Endothelial cell (in vitro differentiated cells): Measurements from ENCODE around the gene BRAP. TPM values are rescaled to one million over a fixed set of nuclear protein-coding genes. Genes with fewer than 3 reads are reported as not detected.
"Not testable (repeated sequence)": the region's sequence is repeated elsewhere in the genome, so short reads cannot be mapped to it uniquely, and the experiment has no call there.

Experiments
- DNase-seq: peaks from one replicate; pipeline ENCODE4 v3.0.0; 2021; ENCODE audit warnings: low spot score
- H3K27ac Mint-ChIP-seq: one replicate; pipeline ENCODE4 v1.8.0; 2021; ENCODE audit warnings: mixed read lengths, inconsistent platforms; ENCODE audit not compliant: unreplicated experiment
- H3K27me3 Mint-ChIP-seq: one replicate; pipeline ENCODE4 v1.8.0; 2021; ENCODE audit warnings: mild to moderate bottlenecking, moderate library complexity, mixed read lengths, inconsistent platforms; ENCODE audit not compliant: unreplicated experiment
- H3K36me3 Mint-ChIP-seq: one replicate; pipeline ENCODE4 v1.8.0; 2021; ENCODE audit warnings: mild to moderate bottlenecking, low read depth, mixed read lengths, inconsistent platforms; ENCODE audit not compliant: unreplicated experiment
- H3K4me1 Mint-ChIP-seq: one replicate; pipeline ENCODE4 v1.8.0; 2021; ENCODE audit warnings: mild to moderate bottlenecking, mixed read lengths, inconsistent platforms; ENCODE audit not compliant: unreplicated experiment
- H3K4me3 Mint-ChIP-seq: one replicate; pipeline ENCODE4 v1.8.0; 2021; ENCODE audit warnings: mild to moderate bottlenecking, mixed read lengths, inconsistent platforms; ENCODE audit not compliant: unreplicated experiment
- H3K9me3 Mint-ChIP-seq: one replicate; pipeline ENCODE4 v1.8.0; 2021; ENCODE audit warnings: mixed read lengths, inconsistent platforms; ENCODE audit not compliant: unreplicated experiment
- total RNA-seq: library from RNA; stranded (reverse); fragmentation: NEBNext Ultra II Directional; extraction: Animal tissue kit (Norgen Biotek cat#: 25700); gene quantifications from one replicate; pipeline ENCODE4 v1.2.1, GENCODE V29; 2021; ENCODE audit not compliant: unreplicated experiment
- TF ChIP-seq, protein P1 (sequence below): fragments of 200-600 bp; sonication (generic); IDR thresholded peaks from one replicate; pipeline ENCODE4 v1.5.0; 2021; ENCODE audit warnings: antibody characterized with exemption; ENCODE audit not compliant: unreplicated experiment

Gene BRAP
- total RNA-seq, 1 donor from 2014 or later, result 22.0 TPM

DNA sequence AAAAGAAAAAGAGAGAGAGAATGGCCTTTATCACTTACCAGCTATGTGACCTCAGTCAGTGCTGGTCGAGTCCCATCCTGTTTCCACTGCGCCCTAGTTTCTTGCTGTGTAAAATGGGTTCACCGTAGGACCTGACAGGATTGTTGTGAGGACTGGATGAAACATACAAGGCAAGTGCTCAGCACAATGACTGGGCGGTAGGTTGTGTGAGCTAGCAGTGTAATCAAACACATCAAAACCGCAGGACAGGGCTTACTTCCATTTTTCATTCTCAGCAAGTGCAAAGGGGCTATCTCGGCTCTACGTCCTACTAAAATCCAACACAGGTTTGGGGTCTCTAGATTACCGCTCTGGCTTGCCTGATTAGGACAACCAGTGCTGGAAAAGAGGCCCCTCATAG, 50.2 kb downstream of the BRAP start:
- H3K4me1 Mint-ChIP-seq, result peaks cover 11% of the 10 kb centered on the region
- no peak for DNase-seq
- TF ChIP-seq, protein P1, sequence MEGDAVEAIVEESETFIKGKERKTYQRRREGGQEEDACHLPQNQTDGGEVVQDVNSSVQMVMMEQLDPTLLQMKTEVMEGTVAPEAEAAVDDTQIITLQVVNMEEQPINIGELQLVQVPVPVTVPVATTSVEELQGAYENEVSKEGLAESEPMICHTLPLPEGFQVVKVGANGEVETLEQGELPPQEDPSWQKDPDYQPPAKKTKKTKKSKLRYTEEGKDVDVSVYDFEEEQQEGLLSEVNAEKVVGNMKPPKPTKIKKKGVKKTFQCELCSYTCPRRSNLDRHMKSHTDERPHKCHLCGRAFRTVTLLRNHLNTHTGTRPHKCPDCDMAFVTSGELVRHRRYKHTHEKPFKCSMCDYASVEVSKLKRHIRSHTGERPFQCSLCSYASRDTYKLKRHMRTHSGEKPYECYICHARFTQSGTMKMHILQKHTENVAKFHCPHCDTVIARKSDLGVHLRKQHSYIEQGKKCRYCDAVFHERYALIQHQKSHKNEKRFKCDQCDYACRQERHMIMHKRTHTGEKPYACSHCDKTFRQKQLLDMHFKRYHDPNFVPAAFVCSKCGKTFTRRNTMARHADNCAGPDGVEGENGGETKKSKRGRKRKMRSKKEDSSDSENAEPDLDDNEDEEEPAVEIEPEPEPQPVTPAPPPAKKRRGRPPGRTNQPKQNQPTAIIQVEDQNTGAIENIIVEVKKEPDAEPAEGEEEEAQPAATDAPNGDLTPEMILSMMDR, result no peak
- H3K36me3 Mint-ChIP-seq, result no peaks in the 10 kb centered on the region
- no peak overlapping the region for H3K4me3 Mint-ChIP-seq
- H3K27me3 Mint-ChIP-seq, result peaks cover 1% of the 10 kb centered on the region
- no peaks in the 10 kb centered on the region for H3K9me3 Mint-ChIP-seq
- peak overlapping the region; percentile 59 for H3K27ac Mint-ChIP-seq

DNA sequence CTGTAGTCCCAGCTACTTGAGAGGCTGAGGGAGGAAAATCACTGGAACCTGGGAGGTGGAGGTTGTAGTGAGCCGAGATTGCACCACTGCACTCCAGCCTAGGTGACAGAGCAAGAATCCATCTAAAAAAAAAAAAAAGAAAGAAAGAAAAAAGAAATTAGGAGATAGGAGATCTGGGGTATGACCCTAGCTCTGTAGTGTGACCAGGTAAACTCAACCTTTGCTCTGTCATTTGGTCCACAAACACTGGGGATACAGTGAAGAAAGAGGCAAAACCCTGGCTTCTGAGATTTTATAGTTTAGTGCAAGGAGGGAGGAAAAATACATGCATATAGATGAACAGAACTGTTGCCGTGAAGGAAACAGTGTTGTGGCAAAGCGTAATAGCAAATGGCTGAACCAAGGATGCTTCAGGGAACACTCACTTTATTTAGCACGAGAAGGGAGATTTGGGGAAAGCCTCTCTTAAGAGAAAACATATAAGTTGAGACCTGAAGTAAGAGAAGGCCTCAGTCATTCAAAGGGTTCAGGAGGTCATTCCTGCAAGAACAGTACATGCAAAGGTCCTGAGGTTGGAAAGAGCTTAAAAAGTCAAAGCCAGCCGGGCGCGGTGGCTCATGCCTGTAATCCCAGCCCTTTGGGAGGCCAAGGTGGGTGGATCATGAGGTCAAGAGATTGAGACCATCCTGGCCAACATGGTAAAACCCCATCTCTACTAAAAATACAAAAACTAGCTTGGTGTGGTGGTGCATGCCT, 57.1 kb downstream of the BRAP start:
- no peak for DNase-seq
- peaks cover 9% of the 10 kb centered on the region for H3K27me3 Mint-ChIP-seq
- no peak overlapping the region for H3K4me3 Mint-ChIP-seq
- no peaks in the 10 kb centered on the region for H3K36me3 Mint-ChIP-seq
- H3K27ac Mint-ChIP-seq, result no peak overlapping the region
- H3K4me1 Mint-ChIP-seq, result no peaks in the 10 kb centered on the region
- no peaks in the 10 kb centered on the region for H3K9me3 Mint-ChIP-seq
- TF ChIP-seq, protein P1, result no peak

DNA sequence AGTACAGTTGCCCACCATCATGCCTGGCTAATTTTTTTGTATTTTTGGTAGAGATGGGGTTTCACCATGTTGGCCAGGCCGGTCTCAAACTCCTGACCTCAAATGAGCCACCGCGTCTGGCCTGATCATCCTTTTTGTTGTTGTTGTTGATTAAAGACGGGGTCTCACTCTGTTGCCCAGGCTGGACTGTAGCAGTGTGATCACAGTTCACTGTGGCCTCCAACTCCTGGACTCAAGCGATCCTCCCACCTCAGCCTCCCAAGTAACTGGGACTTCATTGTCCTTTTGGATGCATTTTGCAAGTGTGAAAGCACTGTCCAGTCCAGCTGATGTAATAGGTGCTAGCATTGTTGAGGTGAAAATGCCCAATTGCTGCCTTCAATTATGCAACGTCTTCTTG, 59.5 kb downstream of the BRAP start:
- no peaks in the 10 kb centered on the region for H3K9me3 Mint-ChIP-seq
- no peak overlapping the region for H3K27ac Mint-ChIP-seq
- no peak for DNase-seq
- no peaks in the 10 kb centered on the region for H3K4me1 Mint-ChIP-seq
- H3K27me3 Mint-ChIP-seq, result peaks cover 7% of the 10 kb centered on the region
- H3K36me3 Mint-ChIP-seq, result no peaks in the 10 kb centered on the region
- TF ChIP-seq, protein P1, result no peak
- no peak overlapping the region for H3K4me3 Mint-ChIP-seq

DNA sequence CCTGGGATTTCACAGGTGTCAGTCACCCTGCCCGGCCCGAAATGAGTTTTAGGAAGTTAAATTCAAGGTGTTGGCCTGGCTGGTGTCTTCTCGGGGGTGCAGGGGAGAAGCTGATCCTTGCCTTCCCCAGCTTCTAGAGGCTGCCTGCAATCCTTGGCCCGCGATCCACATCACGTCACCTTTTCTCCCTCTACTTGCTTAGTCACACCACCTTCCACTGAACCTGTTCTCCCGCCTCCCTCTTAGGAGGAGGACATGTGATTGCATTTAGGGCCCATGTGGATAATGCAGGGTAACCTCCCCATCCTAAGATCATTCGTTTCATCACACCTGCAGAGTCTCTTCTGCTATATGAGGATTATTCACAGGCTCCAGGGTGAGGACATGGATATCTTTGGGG, 61.2 kb downstream of the BRAP start:
- H3K4me1 Mint-ChIP-seq, result no peaks in the 10 kb centered on the region
- H3K36me3 Mint-ChIP-seq, result no peaks in the 10 kb centered on the region
- H3K27me3 Mint-ChIP-seq, result peaks cover 7% of the 10 kb centered on the region
- no peaks in the 10 kb centered on the region for H3K9me3 Mint-ChIP-seq
- TF ChIP-seq, protein P1, result no peak
- H3K27ac Mint-ChIP-seq, result no peak overlapping the region
- DNase-seq, result no peak
- no peak overlapping the region for H3K4me3 Mint-ChIP-seq

DNA sequence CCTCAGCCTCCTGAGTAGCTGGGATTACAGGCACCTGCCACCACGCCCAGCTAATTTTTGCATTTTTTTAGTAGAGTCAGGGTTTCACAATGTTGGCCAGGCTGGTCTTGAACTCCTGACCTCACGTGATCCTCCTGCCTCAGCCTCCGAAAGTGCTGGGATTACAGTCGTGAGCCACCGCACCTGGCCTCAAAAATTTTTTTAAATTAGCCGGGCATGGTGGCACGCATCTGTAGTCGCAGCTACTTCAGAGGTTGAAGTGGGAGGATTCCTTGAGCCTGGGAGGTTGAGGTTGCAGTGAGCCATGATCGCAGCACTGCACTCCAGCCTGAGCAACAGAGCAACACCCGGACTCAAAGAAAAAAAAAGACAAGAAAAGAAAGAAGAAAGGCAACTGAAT, 67.9 kb downstream of the BRAP start:
- not testable (repeated sequence) for H3K27ac Mint-ChIP-seq, H3K9me3 Mint-ChIP-seq

More for the DNA sequence above, 67.9 kb downstream of the BRAP start:
- H3K4me3 Mint-ChIP-seq, H3K27me3 Mint-ChIP-seq, H3K4me1 Mint-ChIP-seq, H3K36me3 Mint-ChIP-seq, DNase-seq: not testable (repeated sequence)
